Ovary (tissue), 10 donors: ENCODE measurements around the gene RTTN. TPM values are rescaled to one million over a fixed set of nuclear protein-coding genes. Genes with fewer than 3 reads are reported as not detected.
A peak's percentile ranks its signal among the peaks of the same experiment; 100 is the strongest.
"Not testable (repeated sequence)": the region's sequence is repeated elsewhere in the genome, so short reads cannot be mapped to it uniquely, and the experiment has no call there.

Experiments used
- DNase-seq, 5 donors: peaks; one replicate each; pipeline ENCODE4 v3.0.0-alpha.2; 2019 to 2020
- H3K27ac ChIP-seq, 2 donors: fragments of 200-600 bp; one replicate each; pipeline versions ENCODE4 v1.5.1 to v1.8.0; 2019 to 2022
- H3K27me3 ChIP-seq: fragments of 200-600 bp; one replicate; pipeline ENCODE4 v1.8.0; 2022
- H3K36me3 ChIP-seq: fragments of 200-600 bp; sonication (generic); one replicate; pipeline ENCODE4 v1.5.1; 2019
- H3K4me1 ChIP-seq: one replicate; pipeline ENCODE4 v1.8.1; 2013; ENCODE audit warnings: mild to moderate bottlenecking, moderate library complexity; ENCODE audit not compliant: insufficient read depth
- H3K4me3 ChIP-seq: fragments of 200-600 bp; sonication (generic); one replicate; pipeline ENCODE4 v1.5.1; 2017
- H3K9me3 ChIP-seq, 2 donors: fragments of 200-600 bp in 1 of 2; sonication (generic) in 1 of 2; one replicate each; pipeline versions ENCODE4 v1.5.1 to v1.8.1; 2013 to 2019; ENCODE audit warnings: mild to moderate bottlenecking in 1 of 2, moderate library complexity in 1 of 2
- EP300 ChIP-seq: sonication (generic); formaldehyde crosslinking; IDR thresholded peaks from one replicate; pipeline ENCODE4 v1.6.1; 2017; ENCODE audit warnings: antibody characterized with exemption
- POLR2A ChIP-seq: fragments of 450-650 bp; IDR thresholded peaks from one replicate; pipeline ENCODE4 v1.6.1; 2017; ENCODE audit warnings: antibody characterized with exemption, mild to moderate bottlenecking, moderate library complexity
- WGBS, 3 donors: extraction: QIAGEN DNeasy Blood & Tissue Kit in 1 of 3; methylation state at CpG; one replicate each; pipeline versions ENCODE4 v1.1.5 to v1.1.7; 2013 to 2017; 5-methylcytosine and 5-hydroxymethylcytosine counted together
- intact Hi-C, 4 donors: fragments of 100-400 bp; cut with DNase I; formaldehyde crosslinking; loops; one replicate each; pipeline versions ENCODE4 v1.11.0 to v1.15.1; 2022 to 2023
- long read RNA-seq, 3 donors: library from polyadenylated mRNA in 2 of 3; unstranded in 2 of 3; transcript quantifications; one replicate each; pipeline ENCODE4 v2.0.0 and lab custom pipeline, GENCODE V29; 2021 to 2026
- polyA plus RNA-seq, 2 donors: library from polyadenylated mRNA; stranded (reverse); fragments of 200-250 nt in 1 of 2; fragments of 350-450 nt in 1 of 2; fragmentation: Illumina TruSeq in 1 of 2; extraction: RNeasy Lipid Tissue Mini Kit (QIAGEN cat#74804) in 1 of 2; gene quantifications; one replicate each; pipeline ENCODE4 v1.2.3, GENCODE V29; 2013 to 2014
- total RNA-seq, 7 donors: library from RNA; depleted of rRNA in 2 of 7; stranded (reverse); fragments of >200 nt in 2 of 7; fragmentation: NEBNext Ultra II Directional in 3 of 7; extraction: Animal tissue kit (Norgen Biotek cat#: 25700) in 3 of 7; gene quantifications; one replicate each; pipeline versions ENCODE4 v1.1.0 to v1.2.4, GENCODE V29; 2016 to 2023
- TF ChIP-seq, protein P1 (sequence below), 3 donors: fragments of 450-650 bp in 2 of 3; fragments of 200-600 bp in 1 of 3; IDR thresholded peaks; one replicate each; pipeline versions ENCODE4 v1.5.1 to v1.8.0; 2016 to 2022; ENCODE audit warnings: antibody characterized with exemption in 3 of 3, mild to moderate bottlenecking in 1 of 3
- donor health status: DM: no; HTN: no; CAD: no; lungs with moderate emphysema.
- donor health status: DM: no; HTN: no; CAD: no.
- donor health status: Bipolar disorder and iron deficiency.
- donor health status: DM: yes; HTN: yes; CAD: no.
- donor health status: DM: no; HTN: no; CAD: no.
- donor health status: DM: yes; HTN: yes; CAD: no.

Gene RTTN, protein sequence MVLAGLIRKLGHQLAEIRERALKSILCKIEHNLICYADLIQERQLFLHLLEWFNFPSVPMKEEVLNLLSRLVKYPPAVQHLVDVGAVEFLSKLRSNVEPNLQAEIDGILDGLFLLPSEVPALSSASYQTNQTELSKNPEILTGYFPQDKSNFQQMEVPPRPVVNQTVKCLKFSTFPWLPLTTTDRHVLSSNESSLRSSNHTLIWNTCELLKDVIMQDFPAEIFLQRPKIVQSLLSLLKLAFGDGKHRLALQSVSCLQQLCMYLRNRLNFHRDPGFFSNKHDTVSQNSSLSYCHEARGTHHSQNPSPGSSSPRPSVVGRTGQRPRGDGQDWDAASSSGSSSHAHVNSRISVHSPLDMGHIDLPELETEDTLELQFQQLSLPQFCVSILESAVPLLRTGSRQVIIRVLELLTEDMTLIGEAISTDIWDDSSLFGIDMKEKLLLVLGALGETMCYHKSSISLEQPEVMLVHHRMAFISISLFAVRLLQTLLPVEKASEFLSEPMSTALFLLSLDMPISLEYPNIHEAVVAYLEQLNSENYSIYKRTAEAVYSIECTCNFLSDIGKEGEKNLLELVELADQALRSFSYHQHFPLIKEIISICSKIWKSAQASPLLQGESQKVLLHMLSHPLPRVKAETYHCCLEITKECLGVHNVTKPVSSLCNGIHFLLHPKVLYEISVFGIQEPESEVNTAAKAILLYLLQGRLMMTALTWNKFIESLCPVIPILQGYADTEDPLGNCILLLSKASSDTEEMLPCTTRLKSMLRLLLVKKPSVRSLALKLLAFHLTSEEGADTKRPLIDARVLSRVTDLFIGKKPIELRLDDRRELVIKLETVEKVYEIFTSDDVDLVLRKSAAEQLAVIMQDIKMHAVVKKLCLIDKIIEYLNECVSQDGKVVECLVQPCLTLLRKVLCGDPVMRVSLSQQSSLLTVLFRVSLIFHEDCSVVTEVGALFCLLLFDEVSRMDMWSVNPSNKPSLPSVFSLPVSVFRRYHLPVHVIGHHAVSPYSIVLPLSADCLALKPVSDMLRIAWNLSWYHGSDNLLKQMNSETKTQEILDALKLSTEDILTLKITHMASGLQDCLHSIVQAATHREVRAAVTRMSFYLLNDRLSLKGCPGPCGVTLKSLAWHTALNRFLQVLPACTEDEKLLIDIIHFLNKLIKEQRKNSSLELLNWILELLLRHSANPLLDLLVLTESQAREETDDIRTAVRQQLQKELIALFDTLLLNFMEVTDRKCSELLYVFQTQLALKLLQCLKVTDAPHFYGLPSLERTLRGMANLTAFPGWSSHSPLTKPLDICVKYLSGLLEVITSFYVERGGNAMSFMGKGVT (N-terminal part only)
- total RNA-seq (10 to 100 TPM; 14.1 to 22.4 (median 15.6) TPM), polyA plus RNA-seq (1 to 10 TPM; 6.2 to 6.7 TPM)
- long read RNA-seq, donor 1, partial matches to known transcripts: 3 of 3 reads
- long read RNA-seq, donor 1, other reads (novel, unspliced or antisense): 0 of 3 reads
- long read RNA-seq, donor 2, full-length matches to known transcripts: 1 of 1 reads
- long read RNA-seq, donor 2, partial matches to known transcripts: 0 of 1 reads
- long read RNA-seq, donor 2, other reads (novel, unspliced or antisense): 0 of 1 reads
- long read RNA-seq, donor 3, partial matches to known transcripts: 2 of 3 reads
- long read RNA-seq, donor 3, other reads (novel, unspliced or antisense): 1 of 3 reads

- Histone ChIP-seq H3K4me1 (no peaks in the 10 kb centered on the region), H3K27ac (peak within 1 kb of the TSS; percentile 68 to 95), H3K27me3 (no peaks in the 10 kb centered on the region), H3K4me3 (peak within 1 kb of the TSS; percentile 82), H3K36me3 (no peaks in the 10 kb centered on the region), H3K9me3 (no peaks in the 10 kb centered on the region)
- DNase-seq: peak; percentile 91 to 96 (median 93)
- WGBS, 3 donors: 0 to 1% (median 0%) methylated on average over 77 to 78 of the region's 78 CpGs
- intact Hi-C loops: loop anchor here in 2 of 4 donors (5.0 to 10.0 kb wide), 2 partner anchors 82 to 229 kb away; partner anchors contain the start of gene SOCS6 (in 1 of the 2)
- no peak for TF ChIP-seq EP300
- TF ChIP-seq, protein P1, sequence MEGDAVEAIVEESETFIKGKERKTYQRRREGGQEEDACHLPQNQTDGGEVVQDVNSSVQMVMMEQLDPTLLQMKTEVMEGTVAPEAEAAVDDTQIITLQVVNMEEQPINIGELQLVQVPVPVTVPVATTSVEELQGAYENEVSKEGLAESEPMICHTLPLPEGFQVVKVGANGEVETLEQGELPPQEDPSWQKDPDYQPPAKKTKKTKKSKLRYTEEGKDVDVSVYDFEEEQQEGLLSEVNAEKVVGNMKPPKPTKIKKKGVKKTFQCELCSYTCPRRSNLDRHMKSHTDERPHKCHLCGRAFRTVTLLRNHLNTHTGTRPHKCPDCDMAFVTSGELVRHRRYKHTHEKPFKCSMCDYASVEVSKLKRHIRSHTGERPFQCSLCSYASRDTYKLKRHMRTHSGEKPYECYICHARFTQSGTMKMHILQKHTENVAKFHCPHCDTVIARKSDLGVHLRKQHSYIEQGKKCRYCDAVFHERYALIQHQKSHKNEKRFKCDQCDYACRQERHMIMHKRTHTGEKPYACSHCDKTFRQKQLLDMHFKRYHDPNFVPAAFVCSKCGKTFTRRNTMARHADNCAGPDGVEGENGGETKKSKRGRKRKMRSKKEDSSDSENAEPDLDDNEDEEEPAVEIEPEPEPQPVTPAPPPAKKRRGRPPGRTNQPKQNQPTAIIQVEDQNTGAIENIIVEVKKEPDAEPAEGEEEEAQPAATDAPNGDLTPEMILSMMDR (IDR thresholded peaks at IDR 0.05): no peak
- TF ChIP-seq POLR2A: no peak
Observed at GRCh38 chr18:70205421-70206397, at the start of gene RTTN. Gene RTTN (minus strand): TSS chr18:70205687. CDS start chr18:70205658, 29 bp downstream.

GRCh38 chr18:70250781-70251180 is 45.3 kb upstream of the RTTN start:
- TF ChIP-seq, protein P1 (IDR thresholded peaks at IDR 0.05): no peak
- TF ChIP-seq POLR2A (no peak), EP300 (no peak)
- DNase-seq: no peak
- no peak overlapping the region for H3K4me3 ChIP-seq
- no peaks in the 10 kb centered on the region for H3K36me3 ChIP-seq
- intact Hi-C loops: no loop called here
- no peaks in the 10 kb centered on the region for H3K9me3 ChIP-seq
- H3K27ac ChIP-seq: no peak overlapping the region
- 87 to 89% (median 89%) methylated on average over 12 of the region's 12 CpGs for WGBS, 3 donors
- no peaks in the 10 kb centered on the region for H3K27me3 ChIP-seq
- no peaks in the 10 kb centered on the region for H3K4me1 ChIP-seq

DNA sequence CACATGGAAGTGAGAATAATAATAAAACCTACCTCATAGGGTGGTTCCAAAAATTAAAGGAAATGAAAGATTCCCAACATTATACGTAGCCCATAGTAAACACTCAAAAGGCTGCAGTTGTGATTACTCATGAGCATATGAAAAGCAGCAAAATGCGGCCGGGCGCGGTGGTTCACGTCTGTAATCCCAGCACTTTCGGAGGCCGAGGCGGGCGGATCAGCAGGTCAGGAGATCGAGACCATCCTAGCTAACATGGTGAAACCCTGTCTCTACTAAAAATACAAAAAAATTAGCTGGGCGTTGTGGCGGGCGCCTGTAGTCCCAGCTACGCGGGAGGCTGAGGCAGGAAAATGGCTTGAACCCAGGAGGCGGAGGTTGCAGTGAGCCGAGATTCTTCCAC is 44.4 kb upstream of the RTTN start:
- H3K4me3 ChIP-seq, H3K9me3 ChIP-seq, H3K27ac ChIP-seq, DNase-seq, H3K27me3 ChIP-seq, H3K4me1 ChIP-seq, H3K36me3 ChIP-seq, intact Hi-C loops: not testable (repeated sequence)
- 95 to 98% (median 97%) methylated on average over 18 of the region's 18 CpGs for WGBS, 3 donors

GRCh38 chr18:70249118-70249517 is 43.6 kb upstream of the RTTN start:
- Histone ChIP-seq H3K27ac (no peak overlapping the region), H3K4me1 (no peaks in the 10 kb centered on the region), H3K9me3 (no peaks in the 10 kb centered on the region), H3K27me3 (no peaks in the 10 kb centered on the region), H3K36me3 (no peaks in the 10 kb centered on the region), H3K4me3 (no peak overlapping the region)
- no peak for TF ChIP-seq POLR2A
- TF ChIP-seq, protein P1 (IDR thresholded peaks at IDR 0.05): no peak
- TF ChIP-seq EP300: no peak
- intact Hi-C loops: no loop called here
- no peak for DNase-seq
- 68 to 81% (median 77%) methylated on average over 5 of the region's 5 CpGs for WGBS, 3 donors
